Calu3 (cell line): ENCODE data around the gene AKR1E2. TPM values are rescaled to one million over a fixed set of nuclear protein-coding genes. Genes with fewer than 3 reads are reported as not detected.
A peak's percentile ranks its signal among the peaks of the same experiment; 100 is the strongest.

Experiments
- BruUV-seq: library from RNA; stranded (reverse); fragments of 400-500 nt; replicated peaks from 2 replicates; lab custom pipeline; 2021; lab: Mats Ljungman, UMichigan
- CTCF ChIA-PET: fragments of 300-600 bp; sonication (Branson Sonifier 250); formaldehyde crosslinking; loops from one replicate; lab custom pipeline; 2022; ENCODE audit warnings: antibody characterized with exemption; lab: Charles Lee
- DNase-seq: peaks from one replicate; pipeline ENCODE4 v3.0.0; 2022
- H3K27ac Mint-ChIP-seq: one replicate; pipeline ENCODE4 v1.8.0; 2022; ENCODE audit warnings: mixed read lengths; ENCODE audit not compliant: unreplicated experiment
- H3K27me3 Mint-ChIP-seq: one replicate; pipeline ENCODE4 v1.8.0; 2022; ENCODE audit warnings: mixed read lengths; ENCODE audit not compliant: unreplicated experiment
- H3K36me3 Mint-ChIP-seq: one replicate; pipeline ENCODE4 v1.8.0; 2022; ENCODE audit warnings: mild to moderate bottlenecking, moderate library complexity, mixed read lengths; ENCODE audit not compliant: insufficient read depth, unreplicated experiment
- H3K4me1 Mint-ChIP-seq: one replicate; pipeline ENCODE4 v1.8.0; 2022; ENCODE audit warnings: mild to moderate bottlenecking, low read depth, mixed read lengths; ENCODE audit not compliant: unreplicated experiment
- H3K4me3 Mint-ChIP-seq: one replicate; pipeline ENCODE4 v1.8.0; 2022; ENCODE audit warnings: mild to moderate bottlenecking, low read depth, moderate library complexity, mixed read lengths; ENCODE audit not compliant: unreplicated experiment
- H3K9me3 Mint-ChIP-seq: one replicate; pipeline ENCODE4 v1.8.0; 2022; ENCODE audit warnings: low read depth, mixed read lengths; ENCODE audit not compliant: unreplicated experiment
- CTCF ChIP-seq: fragments of 200-600 bp; IDR thresholded peaks from one replicate; pipeline ENCODE4 v1.8.0; 2022; ENCODE audit warnings: antibody characterized with exemption; ENCODE audit not compliant: unreplicated experiment
- intact Hi-C: fragments of 100-400 bp; cut with micrococcal nuclease; formaldehyde crosslinking; loops from one replicate; pipeline ENCODE4 v1.10.0; 2022; ENCODE audit not compliant: unreplicated experiment
- total RNA-seq: library from RNA; stranded (reverse); gene quantifications from 2 replicates; pipeline ENCODE4 v1.2.3, GENCODE V29; 2022

Gene AKR1E2
- total RNA-seq, 1 experiment from 2014 or later = 2.8 TPM

GRCh38 chr10:4849042-4849402 lies 23.0 kb downstream of the AKR1E2 start:
- TF ChIP-seq CTCF = no peak
- Mint-ChIP-seq H3K4me3 (no peak overlapping the region), H3K36me3 (peaks cover 21% of the 10 kb centered on the region), H3K9me3 (no peaks in the 10 kb centered on the region), H3K27me3 (no peaks in the 10 kb centered on the region), H3K27ac (peak overlapping the region; percentile 72), H3K4me1 (peaks cover 61% of the 10 kb centered on the region)
- intact Hi-C loops = loop anchor here (1.0 kb wide), 3 partner anchors 133 to 585 kb away; no protein-coding TSS in a partner anchor
- CTCF ChIA-PET = interaction anchor here (0.8 to 3.2 kb wide), 20 partner anchors 12 to 597 kb away, joined by 3 to 29 read pairs (median 4); partner anchors contain the start of genes AKR1C3 and AKR1E2
- no peak for DNase-seq
- no TSS peak for BruUV-seq

GRCh38 chr10:4849555-4850242 lies 23.7 kb downstream of the AKR1E2 start:
- intact Hi-C loops = loop anchor here (1.0 to 2.0 kb wide), 4 partner anchors 133 to 585 kb away; no protein-coding TSS in a partner anchor
- H3K27ac Mint-ChIP-seq = peak overlapping the region; percentile 72
- H3K4me1 Mint-ChIP-seq = peaks cover 61% of the 10 kb centered on the region
- no peaks in the 10 kb centered on the region for H3K27me3 Mint-ChIP-seq
- peak; percentile 94 for DNase-seq
- peak; percentile 98 for TF ChIP-seq CTCF
- no peak overlapping the region for H3K4me3 Mint-ChIP-seq
- no peaks in the 10 kb centered on the region for H3K9me3 Mint-ChIP-seq
- CTCF ChIA-PET = interaction anchor here (0.7 to 3.2 kb wide), 26 partner anchors 11 to 773 kb away, joined by 3 to 29 read pairs (median 4); partner anchors contain the start of genes AKR1C1, AKR1C2, AKR1C3 and AKR1E2
- no TSS peak for BruUV-seq
- peaks cover 21% of the 10 kb centered on the region for H3K36me3 Mint-ChIP-seq

- Mint-ChIP-seq H3K9me3 (no peaks in the 10 kb centered on the region), H3K27me3 (no peaks in the 10 kb centered on the region), H3K27ac (peak overlapping the region; percentile 72), H3K4me1 (peaks cover 61% of the 10 kb centered on the region), H3K4me3 (no peak overlapping the region), H3K36me3 (peaks cover 21% of the 10 kb centered on the region)
- no peak for TF ChIP-seq CTCF
- CTCF ChIA-PET = interaction anchor here (0.7 to 3.2 kb wide), 18 partner anchors 12 to 772 kb away, joined by 3 to 29 read pairs (median 4); partner anchors contain the start of genes AKR1C1, AKR1C2, AKR1C3 and AKR1E2
- no TSS peak for BruUV-seq
- intact Hi-C loops = loop anchor here (2.0 kb wide), 1 partner anchor 534 kb away; no protein-coding TSS in a partner anchor
- no peak for DNase-seq
These were observed 24.4 kb downstream of the AKR1E2 start for GRCh38 chr10:4850397-4850796.

GRCh38 chr10:4851176-4851575 lies 25.2 kb downstream of the AKR1E2 start:
- CTCF ChIA-PET = interaction anchor here (0.6 to 3.2 kb wide), 3 partner anchors 18 to 245 kb away, joined by 3 to 29 read pairs (median 4); partner anchors contain the start of gene AKR1C3

More at GRCh38 chr10:4851176-4851575, 25.2 kb downstream of the AKR1E2 start:
- Mint-ChIP-seq H3K36me3 (peaks cover 21% of the 10 kb centered on the region), H3K4me1 (peaks cover 61% of the 10 kb centered on the region), H3K9me3 (no peaks in the 10 kb centered on the region), H3K4me3 (no peak overlapping the region), H3K27ac (peak overlapping the region; percentile 40), H3K27me3 (no peaks in the 10 kb centered on the region)
- intact Hi-C loops = loop anchor here (1.0 to 2.0 kb wide), 2 partner anchors 243 to 534 kb away; partner anchors contain the start of gene AKR1C3
- BruUV-seq = no TSS peak
- no peak for TF ChIP-seq CTCF
- DNase-seq = no peak
